GM18505 (cell line): Measurements from ENCODE around the gene PHYHIPL.

Experiments
- ATAC-seq: cut with Tn5 transposase; IDR thresholded peaks from one replicate; pipeline ENCODE4 v1.9.1; 2021; ENCODE audit not compliant: unreplicated experiment
- POLR2A ChIP-seq: IDR thresholded peaks from 4 replicates; pipeline ENCODE4 v1.6.1; 2011; ENCODE audit warnings: borderline replicate concordance; ENCODE audit not compliant: insufficient read depth, insufficient read length; ENCODE audit errors: extremely low read depth

The PHYHIPL gene

GRCh38 chr10:59284118-59284975 lies 107.9 kb downstream of the PHYHIPL start:
- no peak for ATAC-seq
- no peak for TF ChIP-seq POLR2A

- no peak for TF ChIP-seq POLR2A
- no peak for ATAC-seq
Observed at GRCh38 chr10:59285073-59285472, 108.6 kb downstream of the PHYHIPL start.

GRCh38 chr10:59285848-59286247 lies 109.4 kb downstream of the PHYHIPL start:
- no peak for TF ChIP-seq POLR2A
- no peak for ATAC-seq

- TF ChIP-seq POLR2A: no peak
- no peak for ATAC-seq
Observed at GRCh38 chr10:59287587-59288255, 111.3 kb downstream of the PHYHIPL start.

GRCh38 chr10:59289853-59290252 lies 113.4 kb downstream of the PHYHIPL start:
- ATAC-seq: no peak
- no peak for TF ChIP-seq POLR2A

GRCh38 chr10:59290448-59290847 lies 114.0 kb downstream of the PHYHIPL start:
- ATAC-seq: no peak
- no peak for TF ChIP-seq POLR2A
